Keratinocyte (primary cell): ENCODE data around the gene TMEM129.

Experiments used
- CTCF ChIP-seq, 3 experiments: IDR thresholded peaks in 1 of 3; conservative IDR thresholded peaks in 1 of 3; optimal IDR thresholded peaks in 1 of 3; 2 replicates in 2 of 3; 3 replicates in 1 of 3; pipeline versions ENCODE3 to v1.5.1; 2011; ENCODE audit warnings: low read length in 3 of 3, mild to moderate bottlenecking in 3 of 3, moderate library complexity in 2 of 3, control low read depth in 1 of 3, inconsistent platforms in 1 of 3; ENCODE audit not compliant: insufficient read depth in 2 of 3; ENCODE audit errors: extremely low read depth in 1 of 3
- EZH2 ChIP-seq: IDR thresholded peaks from one replicate; pipeline ENCODE4 v1.6.1; 2012; ENCODE audit warnings: inconsistent platforms, mild to moderate bottlenecking, low read length, moderate library complexity

GRCh38 chr4:1668488-1668840 is 52.7 kb downstream of the TMEM129 start:
- no peak for TF ChIP-seq CTCF (optimal IDR thresholded peaks at IDR 0.05 in 1 of 3, IDR thresholded peaks at IDR 0.05 in 1 of 3, conservative IDR thresholded peaks at IDR 0.05 in 1 of 3; ENCODE audit: extremely low read depth in 1 of 3, insufficient read depth in 2 of 3, low read length in 3 of 3)
- no peak for TF ChIP-seq EZH2
